GM18861 (cell line): ENCODE measurements around the gene RIMS3.

Source experiments
- ATAC-seq: cut with Tn5 transposase; IDR thresholded peaks from one replicate; pipeline ENCODE4 v1.9.1; 2021; ENCODE audit not compliant: unreplicated experiment

RIMS3 gene

DNA sequence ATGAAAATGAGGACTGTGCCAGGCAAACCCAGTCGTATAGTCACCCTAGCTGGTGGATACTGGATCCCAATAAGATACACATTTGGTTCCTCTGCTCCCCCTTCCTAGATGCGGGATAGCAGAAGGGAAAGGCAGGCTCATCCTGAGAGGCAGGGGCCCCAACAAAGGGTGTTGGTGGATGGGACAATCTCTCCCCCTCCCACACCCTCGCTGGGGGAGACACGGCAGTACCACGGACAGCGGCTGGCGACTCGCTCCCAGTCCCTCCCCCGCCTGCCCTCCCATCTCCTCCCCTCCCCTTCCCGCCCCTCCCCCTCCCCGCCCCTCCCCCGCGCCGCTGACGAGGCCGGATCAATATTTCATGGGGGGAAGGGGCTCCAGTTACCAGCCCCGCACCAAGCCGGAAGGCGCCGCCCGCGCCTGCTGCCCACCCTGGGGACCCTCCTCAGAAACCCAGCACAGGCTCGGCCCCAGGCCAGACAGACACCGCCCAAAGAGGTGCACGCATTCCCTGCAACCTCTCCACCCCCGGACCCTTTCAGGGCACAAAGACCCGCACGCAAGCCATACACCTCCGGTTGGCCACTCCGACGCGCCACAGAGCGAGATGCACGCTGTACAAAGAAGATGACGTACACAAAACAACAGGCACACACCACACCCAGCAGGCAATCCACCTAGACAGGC is 11.5 kb downstream of the RIMS3 start:
- no peak for ATAC-seq

DNA sequence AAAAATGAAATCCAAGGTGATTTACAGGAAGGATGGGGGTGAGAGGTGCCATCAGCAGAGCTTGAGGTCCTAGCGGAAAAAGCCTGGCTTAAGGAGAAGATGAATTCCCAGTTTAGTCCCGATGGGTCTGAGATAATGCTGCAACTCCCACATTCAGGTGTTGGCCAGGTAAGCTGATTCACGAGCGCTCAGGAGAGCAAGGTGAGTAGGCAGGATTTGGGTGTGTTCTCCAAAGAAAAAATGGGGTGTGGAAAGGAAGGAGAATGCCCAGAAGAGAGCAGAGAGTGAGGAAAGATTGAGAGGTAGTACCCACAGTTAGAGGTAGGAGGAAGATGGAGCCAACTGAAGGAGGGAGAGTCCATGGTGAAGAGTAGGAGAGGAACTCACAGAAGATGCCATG is 12.5 kb downstream of the RIMS3 start:
- ATAC-seq = no peak

DNA sequence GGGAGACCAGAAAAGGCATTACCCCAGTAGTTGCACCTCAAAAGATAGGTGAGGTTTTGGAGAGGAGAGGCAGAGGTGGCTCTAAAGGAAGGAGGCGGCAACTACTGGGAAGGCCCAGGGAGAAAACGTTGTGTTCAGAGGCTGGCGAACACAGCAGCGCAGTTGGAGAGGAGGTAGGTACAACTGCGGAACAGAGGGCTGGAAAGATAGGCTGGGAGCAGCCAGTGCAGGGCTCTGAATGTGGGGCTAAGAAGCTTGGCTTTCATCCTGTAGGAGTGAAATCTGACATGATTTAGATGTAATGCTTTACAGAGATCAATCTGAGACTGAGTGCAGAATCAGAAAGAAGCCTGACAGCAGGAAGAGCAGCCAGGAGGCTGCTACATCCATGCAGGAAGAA is 13.0 kb downstream of the RIMS3 start:
- ATAC-seq = no peak

DNA sequence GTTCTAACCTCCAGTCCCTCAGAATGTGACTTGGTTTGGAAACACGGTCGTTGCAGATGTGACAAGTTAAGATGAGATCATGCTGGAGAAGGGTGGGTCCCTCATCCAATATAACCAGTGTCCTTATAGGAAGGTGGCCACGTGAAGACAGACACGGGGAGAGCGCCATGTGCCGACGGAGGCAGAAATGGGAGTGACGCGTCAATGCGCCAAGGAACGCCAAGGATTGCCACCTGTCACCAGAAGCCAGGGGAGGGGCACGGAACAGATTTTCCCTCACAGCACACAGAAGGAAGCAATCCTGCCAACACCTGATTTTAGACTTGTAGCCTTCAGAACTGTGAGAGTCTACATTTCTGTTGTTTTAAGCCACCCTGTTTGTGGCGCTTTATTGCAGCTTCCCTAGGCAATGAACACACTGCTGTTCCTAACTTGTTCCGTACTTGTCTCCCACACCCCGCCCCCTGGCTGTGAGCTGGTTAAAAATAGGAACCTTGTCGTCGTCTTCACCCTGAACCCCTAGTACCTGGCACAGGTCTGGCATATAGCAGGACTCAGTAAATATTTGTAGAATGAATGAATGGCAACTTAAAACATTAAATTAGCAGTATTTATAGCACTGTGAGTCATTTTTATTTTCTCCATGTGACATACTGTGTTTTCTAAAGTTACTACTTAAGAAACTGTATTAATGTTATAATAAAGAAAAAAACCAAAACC is 14.2 kb downstream of the RIMS3 start:
- ATAC-seq = no peak

DNA sequence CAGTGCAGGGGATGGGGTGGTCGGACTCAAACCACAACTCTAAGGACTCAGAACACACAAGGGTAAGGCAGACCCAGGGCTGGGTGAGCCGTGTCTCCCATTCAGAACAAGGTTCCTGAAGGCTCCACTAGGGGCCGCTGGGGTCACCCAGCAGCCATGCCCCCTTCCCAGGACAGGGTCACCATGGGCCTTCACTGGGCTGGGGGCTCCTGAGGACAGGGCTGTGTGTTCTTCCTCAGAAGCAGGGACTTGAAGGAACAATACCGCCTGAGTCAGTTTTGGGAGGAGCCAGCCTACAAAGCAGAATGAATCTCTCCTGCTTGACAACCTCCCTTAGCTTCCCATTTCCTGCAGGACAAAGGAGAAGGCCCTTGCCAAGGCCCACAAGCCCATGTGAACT is 15.4 kb downstream of the RIMS3 start:
- no peak for ATAC-seq

DNA sequence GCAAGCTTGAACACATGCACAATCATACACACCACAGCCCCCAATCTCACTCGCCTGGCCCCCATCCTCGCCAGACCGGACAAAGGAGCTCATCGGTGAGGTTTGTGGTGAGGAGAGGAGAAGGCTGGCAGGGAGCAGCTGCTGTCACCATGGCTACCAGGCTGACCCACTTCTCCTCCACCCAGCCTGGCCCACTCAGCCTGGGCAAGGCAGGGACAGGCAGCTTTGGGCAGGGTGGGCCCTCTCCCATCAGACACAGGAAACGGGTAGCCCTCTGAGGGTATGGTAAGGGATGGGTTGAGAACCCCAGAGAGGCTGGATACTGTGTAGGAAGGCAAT is 15.9 kb downstream of the RIMS3 start:
- ATAC-seq = no peak

DNA sequence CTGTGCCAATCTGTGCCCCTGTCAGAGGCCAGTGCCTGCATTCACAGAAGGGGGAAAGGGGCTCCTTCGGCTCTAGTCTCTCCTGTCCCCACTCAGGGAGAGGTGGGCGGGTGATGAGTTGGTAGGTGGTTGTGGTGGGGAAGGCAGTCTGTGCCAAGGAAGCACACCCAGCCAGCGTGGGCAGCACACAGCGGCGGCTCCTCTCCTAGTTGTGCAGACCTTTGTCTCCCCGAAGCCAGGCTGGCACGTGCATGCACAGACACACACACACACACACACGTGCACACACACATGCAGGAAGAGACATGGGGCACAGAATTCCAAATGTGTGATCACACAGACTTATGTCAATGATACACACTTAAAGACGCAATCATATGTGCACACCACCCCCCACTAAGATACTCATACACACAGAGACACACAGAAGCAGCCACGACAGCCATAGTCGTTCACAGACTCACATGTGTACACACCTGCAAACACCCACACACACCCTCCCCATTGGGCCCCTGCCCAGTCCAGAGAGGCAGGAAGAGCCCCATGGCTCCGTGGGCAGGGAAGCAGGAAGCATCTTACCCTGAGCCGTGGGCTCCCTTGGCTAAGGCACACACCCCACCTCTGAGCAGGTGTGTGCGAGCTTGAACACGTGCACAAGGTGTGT is 16.4 kb downstream of the RIMS3 start:
- no peak for ATAC-seq

DNA sequence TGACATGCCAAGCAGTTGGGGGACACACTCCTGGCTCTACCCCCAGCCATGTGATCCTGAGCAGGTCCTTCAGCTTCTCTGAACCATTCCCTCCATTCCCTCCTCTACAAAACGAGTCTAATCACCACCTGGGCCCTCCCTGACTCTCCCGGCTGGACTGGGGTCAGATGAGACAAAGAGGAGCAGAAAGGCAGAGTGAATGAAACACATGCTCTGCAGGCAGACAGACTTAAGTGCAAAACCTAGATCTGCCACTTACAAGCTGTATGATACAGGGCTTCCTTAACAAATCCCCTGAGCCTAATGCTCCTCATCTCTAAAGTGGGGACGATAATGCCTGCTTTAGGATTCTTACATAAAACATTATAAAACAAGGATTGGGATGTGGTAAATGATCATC is 17.3 kb downstream of the RIMS3 start:
- no peak for ATAC-seq

DNA sequence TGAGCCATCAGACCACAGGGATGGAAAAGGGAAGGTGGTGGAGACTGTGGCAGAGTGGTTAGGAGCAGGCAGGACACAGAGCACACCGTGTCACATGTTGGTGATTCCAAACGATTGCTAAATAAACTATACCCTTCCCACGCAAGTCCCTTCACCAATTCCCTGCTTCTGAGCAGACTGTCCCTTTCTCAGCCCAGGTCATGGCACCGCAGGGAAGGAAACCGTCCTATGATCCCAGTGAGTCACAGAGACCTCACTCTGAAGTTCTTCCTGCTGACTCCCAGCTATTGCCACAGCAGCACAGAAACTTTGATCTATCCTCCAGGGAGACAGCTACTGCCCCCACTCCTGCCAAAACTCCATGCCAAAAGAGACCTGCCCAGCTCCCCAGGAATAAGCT is 19.2 kb downstream of the RIMS3 start:
- ATAC-seq = no peak

DNA sequence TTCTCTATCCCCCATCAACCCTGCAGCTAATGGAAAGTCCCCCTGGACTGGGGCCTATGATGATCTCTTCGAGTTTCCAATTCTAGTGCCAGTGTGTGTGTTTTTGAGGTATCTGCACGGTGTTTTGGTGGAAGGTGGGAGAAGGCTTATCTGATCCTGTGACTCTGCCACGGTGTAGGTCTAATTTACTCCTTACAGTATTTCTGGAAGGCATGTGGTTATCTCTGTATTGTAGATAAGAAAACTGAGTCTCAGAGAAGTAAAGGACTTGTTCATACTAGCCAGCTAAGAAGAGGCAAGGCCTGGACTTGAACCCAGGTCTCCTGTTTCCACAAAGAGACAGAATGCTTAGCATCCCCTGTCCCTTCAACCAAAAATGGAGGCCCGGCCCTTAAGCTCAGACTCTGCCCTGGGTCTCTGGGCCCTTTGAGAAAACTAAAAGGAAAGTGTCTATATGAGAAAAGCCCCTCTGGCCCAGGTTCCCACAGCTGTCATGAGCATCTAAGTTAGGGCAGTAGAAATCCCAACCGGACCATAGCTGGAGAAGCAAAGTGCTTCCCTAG is 20.3 kb downstream of the RIMS3 start:
- no peak for ATAC-seq

DNA sequence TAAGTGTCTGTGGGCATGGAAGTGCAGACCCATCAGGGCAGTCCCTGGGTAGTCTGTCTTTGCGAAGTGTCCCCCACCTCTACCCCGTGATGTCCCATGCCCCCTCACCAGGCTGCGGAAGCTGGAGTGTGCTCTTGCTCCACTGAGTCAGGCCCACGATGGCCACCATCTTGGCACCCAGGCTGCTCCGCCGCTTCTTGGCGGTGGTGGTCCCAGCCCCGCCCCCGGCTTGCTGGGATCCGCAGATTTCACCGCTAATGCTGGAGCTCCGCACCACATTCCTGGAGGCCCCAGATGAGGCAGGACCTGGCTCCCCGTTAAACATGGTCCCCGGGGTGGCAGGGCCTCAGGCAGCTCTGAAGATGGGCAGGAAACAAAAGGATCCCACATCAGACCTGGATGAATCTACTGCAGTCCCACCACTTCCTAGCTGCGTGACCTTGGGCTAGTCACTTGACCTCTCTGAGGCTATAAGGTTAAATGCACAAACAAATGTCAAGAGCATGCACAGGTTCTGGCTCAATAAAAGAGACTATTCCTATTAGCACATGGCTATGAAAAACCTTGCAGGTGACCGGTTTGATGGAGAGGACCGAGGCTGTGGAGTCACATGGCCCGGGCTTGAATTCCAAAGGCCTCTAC is 23.8 kb downstream of the RIMS3 start:
- no peak for ATAC-seq

DNA sequence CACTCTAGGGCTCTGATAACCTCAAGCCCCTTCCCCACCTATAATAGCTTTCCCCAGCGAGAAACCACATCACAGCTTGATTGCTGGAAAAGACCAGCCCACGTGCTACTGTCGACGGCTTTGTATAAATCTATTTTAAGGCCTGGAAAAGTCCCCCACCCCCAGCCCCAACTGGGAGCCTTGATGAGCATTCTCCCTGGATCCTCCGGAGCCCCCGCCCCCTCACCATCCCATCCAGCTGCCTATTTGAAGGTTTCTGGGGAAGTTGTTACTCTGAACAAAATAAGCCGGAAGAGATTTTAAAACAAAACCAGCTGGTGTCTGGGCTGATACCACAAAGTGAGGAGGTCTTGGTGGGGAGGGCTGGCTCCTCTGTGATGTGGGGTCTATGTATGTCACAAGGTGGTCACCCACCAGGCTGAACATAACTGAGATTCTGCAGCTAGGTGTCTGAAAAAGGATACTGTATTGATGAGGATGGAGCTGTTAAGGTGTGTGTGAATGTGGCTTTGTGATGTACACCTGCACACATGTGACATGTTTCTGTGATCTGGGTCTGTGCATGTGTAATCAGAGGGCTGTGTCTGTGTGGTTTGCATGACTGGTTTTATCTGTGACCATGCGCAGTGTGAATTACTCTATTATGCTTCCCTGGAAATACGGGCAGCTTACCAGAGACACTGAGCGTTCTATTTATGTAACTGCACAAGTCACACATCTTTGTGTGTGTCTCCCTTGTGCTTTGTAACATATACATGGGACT is 25.0 kb downstream of the RIMS3 start:
- ATAC-seq = no peak

DNA sequence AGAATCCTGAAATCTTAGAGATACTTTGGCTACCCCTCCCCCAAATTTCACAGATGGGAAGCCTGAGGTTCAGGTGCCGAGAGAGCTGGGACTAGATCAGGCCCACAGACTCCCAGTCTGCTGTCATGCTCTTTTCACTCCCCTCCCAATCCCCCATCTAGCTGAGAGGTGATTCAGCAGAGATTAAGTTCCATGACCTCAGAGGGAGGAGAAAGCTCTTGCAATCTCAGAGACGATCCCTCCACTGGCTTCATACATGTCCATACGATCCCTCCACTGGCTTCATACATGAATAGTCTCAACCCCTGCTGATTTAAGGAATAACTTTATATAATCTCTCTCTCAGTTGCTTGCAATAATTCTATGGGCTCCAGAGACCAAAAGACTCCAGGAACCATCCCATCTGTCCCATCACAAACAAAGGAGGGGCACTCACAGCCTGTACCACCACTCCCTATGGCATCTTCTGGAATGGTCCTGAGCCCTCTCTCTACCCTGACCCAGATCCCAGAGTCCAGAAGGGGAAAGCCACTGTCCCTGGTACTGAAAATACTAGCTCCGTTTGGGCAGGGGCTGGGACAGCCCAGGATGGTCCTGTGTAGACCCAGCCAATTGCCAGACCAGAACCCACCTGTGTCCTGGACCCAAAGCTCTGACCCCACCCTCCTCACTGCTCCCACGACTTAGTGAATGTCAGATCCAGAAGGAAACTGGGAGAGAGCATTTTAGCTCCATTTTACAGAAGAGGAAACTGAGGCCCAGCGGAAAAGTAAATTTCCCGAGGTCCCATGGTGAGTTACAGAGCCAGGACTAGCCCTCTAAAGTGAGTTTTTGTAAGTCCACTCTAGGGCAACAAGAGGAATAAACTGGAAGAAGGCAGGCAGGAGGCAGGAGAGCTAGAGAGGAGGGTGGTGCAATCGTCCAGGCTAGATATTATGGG is 27.1 kb downstream of the RIMS3 start:
- no peak for ATAC-seq

DNA sequence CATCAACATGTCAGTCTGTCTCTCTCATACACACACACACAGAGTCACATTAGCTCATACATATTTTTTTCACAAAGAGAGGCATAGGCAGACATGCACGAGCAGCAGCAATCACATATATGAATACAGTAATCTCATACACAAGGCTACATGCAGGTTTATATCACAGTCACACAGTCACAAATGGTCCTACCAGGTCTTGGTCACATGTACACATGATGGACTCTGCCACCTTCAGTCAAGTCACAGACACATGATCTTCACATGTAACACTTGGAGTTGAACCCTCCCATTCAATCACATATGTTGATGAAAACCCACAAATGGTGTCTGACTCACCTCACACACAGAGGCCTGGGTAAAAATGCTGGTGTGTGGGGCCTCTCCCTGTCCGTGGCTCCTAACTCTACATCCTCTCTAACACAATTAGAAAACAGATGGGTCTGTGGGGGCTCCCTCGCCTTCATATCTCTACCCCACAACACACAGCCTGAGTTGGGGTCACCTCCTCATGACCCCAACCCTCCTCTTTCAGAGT is 27.9 kb downstream of the RIMS3 start:
- no peak for ATAC-seq

DNA sequence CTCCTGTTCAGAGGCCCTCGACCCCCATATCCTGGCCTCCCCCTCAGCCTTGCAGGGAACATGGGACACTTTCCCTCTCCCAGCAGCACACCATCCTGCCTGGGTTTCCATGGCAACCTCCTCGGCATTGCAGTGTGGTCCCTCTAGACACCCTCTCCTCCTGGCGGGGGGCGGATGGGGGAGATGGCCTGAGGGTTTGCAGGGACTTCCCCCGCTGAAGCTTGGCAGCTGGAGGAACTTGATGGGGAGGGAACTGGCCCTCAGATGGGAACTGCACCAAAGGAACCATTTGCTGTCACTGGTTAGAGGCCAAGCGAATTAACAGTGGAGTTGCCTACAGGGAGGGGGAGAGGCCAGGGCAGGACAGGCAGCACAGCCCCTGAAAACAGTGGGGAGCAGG is 28.7 kb downstream of the RIMS3 start:
- ATAC-seq = no peak

DNA sequence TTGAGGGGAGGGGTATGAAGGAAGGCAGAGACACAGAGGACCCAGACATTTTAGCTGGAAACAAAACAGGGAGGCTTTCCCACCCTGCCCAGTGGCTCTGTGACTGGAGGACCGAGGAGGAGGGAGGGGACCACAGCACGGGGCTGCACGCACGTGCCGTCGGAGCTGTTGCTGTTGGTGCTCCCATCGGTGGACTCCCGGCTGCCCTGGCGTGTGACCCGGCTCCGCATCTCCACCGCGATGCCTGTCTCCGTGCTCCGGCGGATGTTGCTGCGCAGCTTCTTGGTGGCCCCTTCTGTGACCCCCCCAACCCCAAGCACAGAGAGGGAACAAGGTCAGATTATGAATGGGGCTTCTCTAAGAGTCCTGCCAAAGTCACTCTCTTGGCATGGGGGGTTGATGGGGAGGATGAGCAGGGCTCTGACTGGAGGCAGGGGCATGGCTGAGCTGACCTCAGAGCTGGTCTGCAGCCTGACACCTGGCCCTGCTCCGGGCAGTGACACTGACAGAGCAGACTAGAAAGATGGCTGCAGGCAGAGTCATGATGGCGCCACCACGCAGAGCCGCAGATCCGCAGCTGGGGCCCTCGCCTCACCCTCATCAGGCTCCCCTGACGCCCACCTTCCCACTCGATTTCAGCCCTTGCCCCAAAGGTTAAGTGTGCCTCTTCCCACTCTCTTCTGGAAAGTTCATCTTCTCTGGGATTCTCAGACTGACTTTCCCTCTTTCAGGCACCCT is 29.6 kb downstream of the RIMS3 start:
- no peak for ATAC-seq

DNA sequence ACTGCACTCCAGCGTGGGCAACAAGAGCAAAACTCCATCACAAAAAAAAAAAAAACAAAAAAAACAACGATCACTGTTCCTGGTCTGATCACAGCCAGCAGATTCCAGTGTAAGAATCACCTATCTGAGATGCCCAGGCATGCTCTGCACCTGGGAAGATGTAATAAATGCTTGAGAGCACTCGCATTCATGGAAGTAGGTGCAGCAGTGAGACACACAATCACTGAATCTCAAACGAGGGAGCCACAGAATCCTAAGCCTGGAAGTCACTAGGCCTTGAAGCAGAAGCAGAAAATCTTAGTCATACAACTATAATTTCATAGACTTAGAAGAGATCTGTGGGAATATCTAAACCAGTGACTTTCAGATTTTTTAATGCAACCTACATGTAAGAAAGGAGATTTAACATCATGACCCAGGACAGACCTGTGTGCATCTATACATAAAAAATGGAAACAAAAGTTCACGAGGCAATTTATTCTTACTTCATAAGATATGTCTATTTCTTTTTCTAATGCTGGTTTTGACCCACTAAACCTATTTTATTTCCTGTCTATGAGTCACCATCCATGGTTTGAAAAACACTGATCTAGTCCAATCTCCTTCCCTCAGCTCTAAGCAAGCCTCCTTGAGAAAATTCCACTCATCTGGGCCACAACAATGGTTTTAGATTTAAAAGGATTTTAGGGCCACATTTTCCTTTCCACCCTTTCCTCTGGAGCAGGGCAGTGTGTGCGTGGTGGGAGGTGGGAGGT is 30.4 kb downstream of the RIMS3 start:
- no peak for ATAC-seq

DNA sequence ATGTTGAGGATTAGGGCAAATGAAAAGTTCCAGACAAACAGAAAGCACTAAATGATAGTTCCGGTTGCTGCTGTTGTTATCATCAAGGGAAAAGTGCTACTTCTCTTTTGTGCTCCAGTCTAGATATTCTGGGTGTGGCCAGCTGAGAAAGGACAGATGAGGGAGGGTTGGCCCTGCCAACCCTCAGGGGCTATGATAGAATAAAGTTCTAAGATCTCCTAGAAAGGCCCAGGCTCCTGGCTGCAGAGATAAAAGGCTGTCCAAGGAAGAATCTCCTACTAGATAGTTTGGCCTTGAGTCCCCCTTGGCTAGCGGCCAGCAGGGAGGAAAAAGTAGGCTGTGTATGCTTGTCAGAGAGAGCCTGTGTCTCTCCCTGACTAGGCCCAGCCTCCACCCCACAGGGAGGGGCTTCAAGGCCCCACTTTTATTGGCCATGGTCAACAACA is 31.5 kb downstream of the RIMS3 start:
- ATAC-seq = no peak
